22Rv1 (cell line): ENCODE measurements around the gene PRUNE2.

Experiments used
- H3K27ac ChIP-seq: fragments of 450-650 bp; 2 replicates; pipeline ENCODE4 v1.5.1; 2017
- CTCF ChIP-seq: fragments of 450-650 bp; IDR thresholded peaks from 2 replicates; pipeline ENCODE4 v1.5.1; 2017; ENCODE audit warnings: mild to moderate bottlenecking
- ZFX ChIP-seq: fragments of 450-650 bp; IDR thresholded peaks from 2 replicates; pipeline ENCODE4 v1.6.1; 2017; ENCODE audit warnings: antibody characterized with exemption, borderline replicate concordance

The PRUNE2 gene

GRCh38 chr9:76927540-76928240, 21.8 kb upstream of the PRUNE2 start:
- no peak for TF ChIP-seq ZFX
- no peak for TF ChIP-seq CTCF
- no peak overlapping the region for H3K27ac ChIP-seq

- no peak for TF ChIP-seq ZFX
- TF ChIP-seq CTCF: no peak
Observed at GRCh38 chr9:76926846-76927245, 20.9 kb upstream of the PRUNE2 start.

GRCh38 chr9:76926324-76926741, 20.4 kb upstream of the PRUNE2 start:
- no peak overlapping the region for H3K27ac ChIP-seq
- no peak for TF ChIP-seq ZFX
- no peak for TF ChIP-seq CTCF

More at GRCh38 chr9:76926846-76927245, 20.9 kb upstream of the PRUNE2 start:
- no peak overlapping the region for H3K27ac ChIP-seq

GRCh38 chr9:76921165-76921564, 15.3 kb upstream of the PRUNE2 start:
- H3K27ac ChIP-seq: no peak overlapping the region
- TF ChIP-seq ZFX (no peak), CTCF (no peak)

GRCh38 chr9:76917299-76917698, 11.4 kb upstream of the PRUNE2 start:
- no peak overlapping the region for H3K27ac ChIP-seq
- no peak for TF ChIP-seq CTCF
- no peak for TF ChIP-seq ZFX

GRCh38 chr9:76916231-76916630, 10.3 kb upstream of the PRUNE2 start:
- no peak overlapping the region for H3K27ac ChIP-seq
- no peak for TF ChIP-seq ZFX
- no peak for TF ChIP-seq CTCF

GRCh38 chr9:76913467-76913866, 7.6 kb upstream of the PRUNE2 start:
- TF ChIP-seq ZFX (no peak), CTCF (no peak)
- H3K27ac ChIP-seq: no peak overlapping the region
